Erythroblast (primary cell): ENCODE measurements around the gene SCARB2.

Source experiments
- GATA1 ChIP-seq: IDR thresholded peaks from 2 replicates; pipeline ENCODE4 v1.6.1; 2011; ENCODE audit warnings: low read depth, mild to moderate bottlenecking, control low read depth, low read length, moderate library complexity
- POLR2A ChIP-seq: IDR thresholded peaks from 2 replicates; pipeline ENCODE4 v1.6.1; 2011; ENCODE audit warnings: mild to moderate bottlenecking, low read length

DNA sequence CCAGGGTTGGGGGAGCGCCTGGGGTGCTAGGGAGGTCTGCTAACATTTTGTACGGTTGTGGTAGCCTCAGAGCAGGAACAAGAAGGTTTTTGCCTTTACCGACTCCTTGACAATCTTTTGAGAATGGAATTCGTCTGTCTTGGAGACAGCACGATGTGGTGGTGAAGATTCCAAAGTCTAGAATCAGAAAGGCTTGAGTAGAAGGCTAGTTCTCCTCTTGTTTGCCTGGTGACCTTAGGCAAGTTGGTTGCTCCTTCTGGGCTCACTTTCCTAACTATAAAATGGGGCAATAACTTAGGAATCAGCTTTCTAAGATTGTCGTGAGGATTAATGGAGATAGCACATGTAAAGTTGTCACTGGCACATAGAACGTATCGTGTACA, 38.6 kb upstream of the SCARB2 start:
- no peak for TF ChIP-seq POLR2A
- TF ChIP-seq GATA1: no peak
